WTC11 (cell line): ENCODE data around the gene SPATA19. TPM values are rescaled to one million over a fixed set of nuclear protein-coding genes. Genes with fewer than 3 reads are reported as not detected.

Source experiments
- ATAC-seq: fragments of 200-7000 bp; cut with Tn5 transposase; 2 replicates; pipeline ENCODE4 v1.10.0; 2021; ENCODE audit warnings: mild to moderate bottlenecking, moderate library complexity
- CTCF ChIA-PET: fragments of 300-600 bp; sonication (Branson Sonifier 250); formaldehyde crosslinking; loops from one replicate; lab custom pipeline; 2021; ENCODE audit warnings: antibody characterized with exemption; lab: Charles Lee
- POLR2A ChIA-PET: fragments of 350-600 bp; sonication (Branson Sonifier 250); formaldehyde crosslinking; loops from one replicate; lab custom pipeline; 2021; ENCODE audit warnings: antibody characterized with exemption; lab: Charles Lee
- DNase-seq: peaks from one replicate; pipeline ENCODE4 v3.0.0; 2021; ENCODE audit warnings: low spot score
- H3K27ac Mint-ChIP-seq: 2 replicates; pipeline ENCODE4 v1.8.0; 2021; ENCODE audit warnings: mixed read lengths
- H3K27me3 Mint-ChIP-seq: 2 replicates; pipeline ENCODE4 v1.8.0; 2021; ENCODE audit warnings: low read depth, mild to moderate bottlenecking, moderate library complexity, mixed read lengths
- H3K36me3 Mint-ChIP-seq: 2 replicates; pipeline ENCODE4 v1.8.0; 2021; ENCODE audit warnings: mixed read lengths
- H3K4me1 Mint-ChIP-seq: 2 replicates; pipeline ENCODE4 v1.8.0; 2022; ENCODE audit warnings: mixed read lengths
- H3K4me3 Mint-ChIP-seq: 2 replicates; pipeline ENCODE4 v1.8.0; 2021; ENCODE audit warnings: mild to moderate bottlenecking, moderate library complexity, mixed read lengths
- H3K9me3 Mint-ChIP-seq: 2 replicates; pipeline ENCODE4 v1.8.0; 2021; ENCODE audit warnings: mixed read lengths
- CTCF ChIP-seq: fragments of 200-600 bp; IDR thresholded peaks from 2 replicates; pipeline ENCODE4 v1.8.0; 2022; ENCODE audit warnings: antibody characterized with exemption
- ELF4 ChIP-seq: sonication (generic); formaldehyde crosslinking; IDR thresholded peaks from 2 replicates; pipeline ENCODE4 v1.8.1; 2022; ENCODE audit warnings: low read depth, mild to moderate bottlenecking, moderate library complexity, missing genetic modification reagents
- ESRRA ChIP-seq: sonication (generic); formaldehyde crosslinking; IDR thresholded peaks from 2 replicates; pipeline ENCODE4 v1.8.1; 2022; ENCODE audit warnings: mild to moderate bottlenecking, missing genetic modification reagents, borderline replicate concordance
- IRF2 ChIP-seq: sonication (generic); formaldehyde crosslinking; IDR thresholded peaks from 2 replicates; pipeline ENCODE4 v1.8.0; 2022; ENCODE audit warnings: low read depth, missing genetic modification reagents, borderline replicate concordance
- NFE2L1 ChIP-seq: sonication (generic); formaldehyde crosslinking; IDR thresholded peaks from 2 replicates; pipeline ENCODE4 v1.8.1; 2023; ENCODE audit warnings: missing genetic modification reagents
- NFYB ChIP-seq: sonication (generic); formaldehyde crosslinking; conservative IDR thresholded peaks from 2 replicates; pipeline ENCODE4 v1.8.0; 2022; ENCODE audit warnings: low read depth, missing genetic modification reagents
- PRRX2 ChIP-seq: fragments of 250-450 bp; sonication (Bioruptor Pico); IDR thresholded peaks from 2 replicates; pipeline ENCODE4 v1.8.0; 2021; ENCODE audit warnings: mild to moderate bottlenecking
- SMAD3 ChIP-seq: sonication (generic); formaldehyde crosslinking; IDR thresholded peaks from 2 replicates; pipeline ENCODE4 v1.8.0; 2022; ENCODE audit warnings: missing genetic modification reagents, mild to moderate bottlenecking, borderline replicate concordance
- TEAD4 ChIP-seq: sonication (generic); formaldehyde crosslinking; IDR thresholded peaks from 2 replicates; pipeline ENCODE4 v1.8.0; 2022; ENCODE audit warnings: mild to moderate bottlenecking, missing genetic modification reagents
- ZNF263 ChIP-seq: sonication (generic); formaldehyde crosslinking; IDR thresholded peaks from 2 replicates; pipeline ENCODE4 v1.8.1; 2022; ENCODE audit warnings: low read depth, mild to moderate bottlenecking, moderate library complexity, missing genetic modification reagents
- ZSCAN18 ChIP-seq: fragments of 250-450 bp; sonication (Bioruptor Pico); IDR thresholded peaks from 2 replicates; pipeline ENCODE4 v2.1.2; 2022; ENCODE audit warnings: mild to moderate bottlenecking, moderate library complexity
- total RNA-seq: library from RNA; stranded (reverse); gene quantifications from 3 replicates; pipeline ENCODE4 v1.2.3, GENCODE V29; 2021
- TF ChIP-seq, protein P1 (sequence below): fragments of 250-450 bp; sonication (Bioruptor Pico); IDR thresholded peaks from 2 replicates; pipeline ENCODE4 v1.9.0; 2021; ENCODE audit warnings: mild to moderate bottlenecking, borderline replicate concordance
- TF ChIP-seq, protein P2 (sequence below): fragments of 250-450 bp; sonication (Bioruptor Pico); conservative IDR thresholded peaks from 2 replicates; pipeline ENCODE4 v1.9.0; 2021; ENCODE audit warnings: mild to moderate bottlenecking
- TF ChIP-seq, protein P3 (sequence below): sonication (generic); formaldehyde crosslinking; IDR thresholded peaks from 2 replicates; pipeline ENCODE4 v1.8.1; 2022; ENCODE audit warnings: missing genetic modification reagents, borderline replicate concordance

Gene SPATA19
- total RNA-seq, 1 experiment from 2014 or later: not detected

DNA sequence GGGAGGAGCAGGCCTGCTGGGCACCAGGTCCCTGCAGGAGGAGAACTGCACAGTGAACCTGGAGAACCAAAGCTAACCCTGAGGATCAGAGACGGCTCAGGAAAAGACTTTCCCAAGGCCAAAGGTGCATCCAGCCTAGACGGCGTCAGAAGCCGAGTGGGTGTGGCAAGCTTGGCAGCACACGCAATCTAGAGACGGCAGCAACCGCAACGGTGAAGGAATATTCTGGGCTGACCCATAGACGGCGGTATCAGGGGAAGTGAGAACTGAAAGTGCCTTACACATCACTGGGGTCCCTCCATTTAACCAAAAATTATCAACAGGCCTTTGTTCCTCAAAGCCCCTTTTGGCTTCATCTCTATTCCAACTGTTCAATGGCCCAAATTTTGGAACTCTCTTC lies 26.2 kb downstream of the SPATA19 start:
- no peak for DNase-seq
- H3K4me3 Mint-ChIP-seq: no peak overlapping the region

More for the DNA sequence above, 26.2 kb downstream of the SPATA19 start:
- Mint-ChIP-seq H3K9me3 (no peaks in the 10 kb centered on the region), H3K27me3 (no peaks in the 10 kb centered on the region; the same call in 1 of the 2 replicates), H3K27ac (no peak overlapping the region), H3K4me1 (peaks cover 4% of the 10 kb centered on the region; the same call in 1 of the 2 replicates), H3K36me3 (no peaks in the 10 kb centered on the region)
- no peak for ATAC-seq
- CTCF ChIA-PET: no interaction called here
- POLR2A ChIA-PET: no interaction called here
- TF ChIP-seq PRRX2 (CRISPR knock-in tag) (no peak), IRF2 (CRISPR knock-in tag) (no peak), ZNF263 (CRISPR knock-in tag) (no peak), NFYB (no peak), TEAD4 (CRISPR knock-in tag) (no peak), ESRRA (CRISPR knock-in tag) (no peak), NFE2L1 (CRISPR knock-in tag) (no peak), SMAD3 (CRISPR knock-in tag) (no peak), ZSCAN18 (CRISPR knock-in tag) (no peak), CTCF (no peak), ELF4 (CRISPR knock-in tag) (no peak)
- TF ChIP-seq, protein P1, sequence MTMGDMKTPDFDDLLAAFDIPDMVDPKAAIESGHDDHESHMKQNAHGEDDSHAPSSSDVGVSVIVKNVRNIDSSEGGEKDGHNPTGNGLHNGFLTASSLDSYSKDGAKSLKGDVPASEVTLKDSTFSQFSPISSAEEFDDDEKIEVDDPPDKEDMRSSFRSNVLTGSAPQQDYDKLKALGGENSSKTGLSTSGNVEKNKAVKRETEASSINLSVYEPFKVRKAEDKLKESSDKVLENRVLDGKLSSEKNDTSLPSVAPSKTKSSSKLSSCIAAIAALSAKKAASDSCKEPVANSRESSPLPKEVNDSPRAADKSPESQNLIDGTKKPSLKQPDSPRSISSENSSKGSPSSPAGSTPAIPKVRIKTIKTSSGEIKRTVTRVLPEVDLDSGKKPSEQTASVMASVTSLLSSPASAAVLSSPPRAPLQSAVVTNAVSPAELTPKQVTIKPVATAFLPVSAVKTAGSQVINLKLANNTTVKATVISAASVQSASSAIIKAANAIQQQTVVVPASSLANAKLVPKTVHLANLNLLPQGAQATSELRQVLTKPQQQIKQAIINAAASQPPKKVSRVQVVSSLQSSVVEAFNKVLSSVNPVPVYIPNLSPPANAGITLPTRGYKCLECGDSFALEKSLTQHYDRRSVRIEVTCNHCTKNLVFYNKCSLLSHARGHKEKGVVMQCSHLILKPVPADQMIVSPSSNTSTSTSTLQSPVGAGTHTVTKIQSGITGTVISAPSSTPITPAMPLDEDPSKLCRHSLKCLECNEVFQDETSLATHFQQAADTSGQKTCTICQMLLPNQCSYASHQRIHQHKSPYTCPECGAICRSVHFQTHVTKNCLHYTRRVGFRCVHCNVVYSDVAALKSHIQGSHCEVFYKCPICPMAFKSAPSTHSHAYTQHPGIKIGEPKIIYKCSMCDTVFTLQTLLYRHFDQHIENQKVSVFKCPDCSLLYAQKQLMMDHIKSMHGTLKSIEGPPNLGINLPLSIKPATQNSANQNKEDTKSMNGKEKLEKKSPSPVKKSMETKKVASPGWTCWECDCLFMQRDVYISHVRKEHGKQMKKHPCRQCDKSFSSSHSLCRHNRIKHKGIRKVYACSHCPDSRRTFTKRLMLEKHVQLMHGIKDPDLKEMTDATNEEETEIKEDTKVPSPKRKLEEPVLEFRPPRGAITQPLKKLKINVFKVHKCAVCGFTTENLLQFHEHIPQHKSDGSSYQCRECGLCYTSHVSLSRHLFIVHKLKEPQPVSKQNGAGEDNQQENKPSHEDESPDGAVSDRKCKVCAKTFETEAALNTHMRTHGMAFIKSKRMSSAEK (CRISPR knock-in tag): no peak
- TF ChIP-seq, protein P2, sequence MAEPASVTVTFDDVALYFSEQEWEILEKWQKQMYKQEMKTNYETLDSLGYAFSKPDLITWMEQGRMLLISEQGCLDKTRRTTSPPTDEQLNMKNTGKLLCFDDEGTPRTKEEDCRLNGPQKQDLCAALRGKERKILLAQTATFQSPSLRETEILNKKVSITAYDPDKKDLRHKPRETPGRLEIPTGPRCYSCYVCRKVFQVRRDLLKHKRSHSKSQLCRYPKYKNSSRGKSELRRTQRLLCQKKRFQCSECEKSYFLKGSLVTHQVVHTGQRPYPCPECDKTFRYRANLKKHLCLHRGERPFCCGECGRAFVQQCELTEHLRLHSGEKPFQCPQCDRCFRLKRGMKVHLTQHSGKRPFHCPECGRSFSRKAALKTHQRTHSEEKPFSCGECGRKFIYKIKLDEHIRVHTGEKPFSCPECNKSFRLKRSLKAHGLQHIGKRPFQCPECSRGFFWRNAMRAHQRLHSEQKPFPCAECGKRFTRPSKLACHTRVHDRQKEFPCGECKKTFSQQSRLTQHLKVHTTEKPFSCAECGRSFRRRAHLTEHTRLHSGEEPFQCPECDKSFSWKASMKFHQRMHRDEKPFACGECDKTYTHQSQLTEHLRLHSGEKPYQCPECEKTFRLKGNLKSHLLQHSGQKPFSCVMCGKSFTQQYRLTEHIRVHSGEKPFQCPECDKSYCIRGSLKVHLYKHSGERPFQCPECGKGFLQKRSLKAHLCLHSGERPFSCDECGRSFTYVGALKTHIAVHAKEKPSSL (CRISPR knock-in tag): no peak
- TF ChIP-seq, protein P3, sequence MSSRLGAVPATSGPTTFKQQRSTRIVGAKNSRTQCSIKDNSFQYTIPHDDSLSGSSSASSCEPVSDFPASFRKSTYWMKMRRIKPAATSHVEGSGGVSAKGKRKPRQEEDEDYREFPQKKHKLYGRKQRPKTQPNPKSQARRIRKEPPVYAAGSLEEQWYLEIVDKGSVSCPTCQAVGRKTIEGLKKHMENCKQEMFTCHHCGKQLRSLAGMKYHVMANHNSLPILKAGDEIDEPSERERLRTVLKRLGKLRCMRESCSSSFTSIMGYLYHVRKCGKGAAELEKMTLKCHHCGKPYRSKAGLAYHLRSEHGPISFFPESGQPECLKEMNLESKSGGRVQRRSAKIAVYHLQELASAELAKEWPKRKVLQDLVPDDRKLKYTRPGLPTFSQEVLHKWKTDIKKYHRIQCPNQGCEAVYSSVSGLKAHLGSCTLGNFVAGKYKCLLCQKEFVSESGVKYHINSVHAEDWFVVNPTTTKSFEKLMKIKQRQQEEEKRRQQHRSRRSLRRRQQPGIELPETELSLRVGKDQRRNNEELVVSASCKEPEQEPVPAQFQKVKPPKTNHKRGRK (CRISPR knock-in tag): no peak
